Smooth muscle cell (in vitro differentiated cells): ENCODE results near the gene NKIRAS1. TPM values are rescaled to one million over a fixed set of nuclear protein-coding genes. Genes with fewer than 3 reads are reported as not detected.

ENCODE experiments used
- DNase-seq: peaks from one replicate; lab custom pipeline; 2025; ENCODE audit not compliant: unreplicated experiment; lab: John Stamatoyannopoulos, UW
- H2AFZ ChIP-seq: fragments of 200-600 bp; sonication (generic); 2 replicates; pipeline ENCODE4 v1.6.0; 2016; ENCODE audit warnings: antibody characterized with exemption, low read depth, mild to moderate bottlenecking
- H3F3A ChIP-seq: fragments of 200-600 bp; sonication (generic); 2 replicates; pipeline ENCODE4 v1.6.0; 2017; ENCODE audit warnings: antibody characterized with exemption, low read depth
- H3K27ac ChIP-seq: fragments of 200-600 bp; sonication (generic); 2 replicates; pipeline ENCODE4 v1.5.1; 2016; ENCODE audit warnings: low read depth, mild to moderate bottlenecking
- H3K27me3 ChIP-seq: fragments of 200-600 bp; sonication (generic); 2 replicates; pipeline ENCODE4 v1.6.1; 2016; ENCODE audit warnings: low read depth, mild to moderate bottlenecking
- H3K36me3 ChIP-seq: fragments of 200-600 bp; sonication (generic); 2 replicates; pipeline ENCODE4 v1.5.1; 2016; ENCODE audit warnings: low read depth
- H3K4me1 ChIP-seq: fragments of 200-600 bp; sonication (generic); 2 replicates; pipeline ENCODE4 v1.5.1; 2016; ENCODE audit warnings: low read depth
- H3K4me2 ChIP-seq: fragments of 200-600 bp; sonication (generic); 2 replicates; pipeline ENCODE4 v1.6.0; 2016; ENCODE audit warnings: mild to moderate bottlenecking
- H3K4me3 ChIP-seq: fragments of 200-600 bp; sonication (generic); 2 replicates; pipeline ENCODE4 v1.5.1; 2016; ENCODE audit warnings: mild to moderate bottlenecking
- H3K79me2 ChIP-seq: fragments of 200-600 bp; sonication (generic); 2 replicates; pipeline ENCODE4 v1.6.0; 2016; ENCODE audit warnings: low read depth, mild to moderate bottlenecking
- H3K9ac ChIP-seq: fragments of 200-600 bp; sonication (generic); 2 replicates; pipeline ENCODE4 v1.6.0; 2016; ENCODE audit warnings: low read depth
- H3K9me3 ChIP-seq: fragments of 200-600 bp; sonication (generic); replicated peaks from 2 replicates; pipeline ENCODE4 v1.5.1; 2016; ENCODE audit warnings: low read depth
- H4K20me1 ChIP-seq: fragments of 200-600 bp; sonication (generic); 2 replicates; pipeline ENCODE4 v1.6.0; 2016; ENCODE audit warnings: low read depth
- WGBS: methylation state at CpG from one replicate; pipeline ENCODE4 v1.1.7; 2016; ENCODE audit warnings: low lambda C conversion rate; 5-methylcytosine and 5-hydroxymethylcytosine counted together
- polyA plus RNA-seq: library from polyadenylated mRNA; unstranded; fragments of >200 nt; fragmentation: Nextera tagmentation; extraction: Ambion mirVana; gene quantifications from 2 replicates; pipeline ENCODE4 v1.2.1, GENCODE V29; 2016
- total RNA-seq: library from RNA; depleted of rRNA; stranded (reverse); fragments of >200 nt; gene quantifications from 2 replicates; pipeline ENCODE4 v1.2.3, GENCODE V29; 2014
- TF ChIP-seq, protein P1 (sequence below): fragments of 200-600 bp; sonication (generic); IDR thresholded peaks from 2 replicates; pipeline ENCODE4 v1.5.1; 2017; ENCODE audit warnings: borderline replicate concordance, mild to moderate bottlenecking, antibody characterized with exemption; ENCODE audit not compliant: insufficient read depth, poor library complexity, severe bottlenecking

The NKIRAS1 gene
- total and polyA plus RNA-seq, 2 experiments from 2014 or later: 15.3 to 17.1 TPM

DNA sequence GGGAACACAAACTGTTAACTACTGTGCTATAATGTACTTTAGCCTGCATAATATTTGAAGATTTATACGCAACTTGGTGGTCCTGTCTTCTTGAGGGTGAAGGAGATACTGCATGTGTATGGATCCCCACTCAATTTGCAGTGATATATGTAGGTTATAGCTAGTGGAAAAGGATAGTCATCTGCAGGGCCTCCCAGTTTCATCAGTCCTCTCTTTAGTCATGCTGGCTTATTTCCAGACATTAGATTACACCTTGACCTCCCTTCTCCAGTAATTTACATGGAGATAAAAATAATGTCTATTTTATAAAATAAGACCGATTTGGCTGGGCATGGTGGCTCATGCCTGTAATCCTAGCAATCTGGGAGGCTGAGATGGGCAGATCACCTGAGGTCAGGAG is 32.0 kb upstream of the NKIRAS1 start:
- no peak overlapping the region for H3K27ac ChIP-seq
- no peaks in the 10 kb centered on the region for H3K27me3 ChIP-seq
- H3K4me2 ChIP-seq: no peak overlapping the region
- H3K4me1 ChIP-seq: peaks cover 11% of the 10 kb centered on the region
- H3K9ac ChIP-seq: no peak overlapping the region
- no peak for DNase-seq
- no peak overlapping the region for H2AFZ ChIP-seq
- H3K4me3 ChIP-seq: no peak overlapping the region
- H3F3A ChIP-seq: peaks cover 14% of the 10 kb centered on the region
- WGBS: 100% methylated on average over 2 of the region's 2 CpGs
- peaks cover 67% of the 10 kb centered on the region for H3K79me2 ChIP-seq
- H3K9me3 ChIP-seq: no peaks in the 10 kb centered on the region
- TF ChIP-seq, protein P1, sequence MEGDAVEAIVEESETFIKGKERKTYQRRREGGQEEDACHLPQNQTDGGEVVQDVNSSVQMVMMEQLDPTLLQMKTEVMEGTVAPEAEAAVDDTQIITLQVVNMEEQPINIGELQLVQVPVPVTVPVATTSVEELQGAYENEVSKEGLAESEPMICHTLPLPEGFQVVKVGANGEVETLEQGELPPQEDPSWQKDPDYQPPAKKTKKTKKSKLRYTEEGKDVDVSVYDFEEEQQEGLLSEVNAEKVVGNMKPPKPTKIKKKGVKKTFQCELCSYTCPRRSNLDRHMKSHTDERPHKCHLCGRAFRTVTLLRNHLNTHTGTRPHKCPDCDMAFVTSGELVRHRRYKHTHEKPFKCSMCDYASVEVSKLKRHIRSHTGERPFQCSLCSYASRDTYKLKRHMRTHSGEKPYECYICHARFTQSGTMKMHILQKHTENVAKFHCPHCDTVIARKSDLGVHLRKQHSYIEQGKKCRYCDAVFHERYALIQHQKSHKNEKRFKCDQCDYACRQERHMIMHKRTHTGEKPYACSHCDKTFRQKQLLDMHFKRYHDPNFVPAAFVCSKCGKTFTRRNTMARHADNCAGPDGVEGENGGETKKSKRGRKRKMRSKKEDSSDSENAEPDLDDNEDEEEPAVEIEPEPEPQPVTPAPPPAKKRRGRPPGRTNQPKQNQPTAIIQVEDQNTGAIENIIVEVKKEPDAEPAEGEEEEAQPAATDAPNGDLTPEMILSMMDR: no peak
- no peaks in the 10 kb centered on the region for H3K36me3 ChIP-seq
- peaks cover 77% of the 10 kb centered on the region for H4K20me1 ChIP-seq

DNA sequence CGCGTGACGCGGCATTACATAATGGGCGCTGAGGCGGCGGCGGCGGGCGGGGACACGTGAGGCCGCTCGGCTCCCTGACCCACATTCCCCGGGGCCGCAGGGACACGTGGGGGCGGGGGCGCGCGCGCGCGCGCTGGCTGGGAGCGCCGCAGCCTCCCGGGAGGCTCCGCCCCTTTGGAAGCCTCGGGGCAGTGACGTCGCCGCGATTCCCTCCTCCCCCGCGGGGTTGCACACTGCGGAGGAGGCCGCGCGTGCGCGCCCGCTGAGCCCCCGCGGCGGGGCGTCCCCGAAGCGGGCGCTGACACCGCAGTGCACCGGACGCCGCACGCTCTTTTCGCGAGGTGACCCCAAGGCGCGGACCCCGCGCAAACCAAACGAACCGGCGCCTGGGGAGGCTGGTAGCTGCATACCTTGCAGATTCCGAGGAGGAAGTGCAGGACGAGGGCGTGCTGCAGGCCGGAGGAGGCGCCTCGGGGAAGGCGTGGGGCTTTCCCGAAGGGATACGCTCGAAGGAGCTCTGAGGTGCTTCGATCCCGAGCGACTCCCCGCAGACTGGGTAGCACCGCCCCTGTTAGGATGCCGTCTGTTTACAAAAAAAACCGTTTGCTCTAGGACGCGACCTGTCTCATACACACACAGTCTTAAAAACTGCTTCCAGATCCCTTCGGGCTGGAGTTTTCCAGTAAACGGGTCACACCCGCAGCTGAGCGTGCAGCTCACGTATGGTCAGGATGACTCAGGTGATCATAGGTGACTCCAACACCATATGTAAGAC is 29.3 kb upstream of the NKIRAS1 start:
- under 1% methylated on average over 81 of the region's 87 CpGs for WGBS
- Histone ChIP-seq H3K9ac (peak overlapping the region; percentile 91), H3K79me2 (peaks cover 42% of the 10 kb centered on the region), H3K36me3 (no peaks in the 10 kb centered on the region), H3K9me3 (no peaks in the 10 kb centered on the region), H3K4me2 (peak overlapping the region; percentile 91), H4K20me1 (peaks cover 51% of the 10 kb centered on the region), H3F3A (peaks cover 14% of the 10 kb centered on the region), H3K4me1 (peaks cover 11% of the 10 kb centered on the region), H3K27ac (peak overlapping the region; percentile 95), H3K27me3 (no peaks in the 10 kb centered on the region), H2AFZ (no peak overlapping the region), H3K4me3 (peak overlapping the region; percentile 77)
- TF ChIP-seq, protein P1: no peak
- DNase-seq: peak; percentile 96

DNA sequence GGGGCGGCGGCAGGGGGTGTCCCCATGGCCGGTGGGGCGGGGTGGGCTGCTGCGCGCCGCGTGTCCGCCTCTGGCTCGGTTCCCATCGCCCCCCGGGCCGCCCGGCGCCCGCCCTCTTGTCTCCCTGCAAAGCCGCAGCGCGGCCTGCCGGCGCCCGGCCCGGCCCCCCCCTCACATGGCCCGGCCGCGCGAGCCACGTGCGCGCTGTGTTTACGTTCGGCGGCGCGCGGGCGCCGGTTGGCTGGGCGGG is 28.8 kb upstream of the NKIRAS1 start:
- Histone ChIP-seq H3K79me2 (peaks cover 37% of the 10 kb centered on the region), H3K9ac (peak overlapping the region; percentile 89), H4K20me1 (peaks cover 46% of the 10 kb centered on the region), H3K27me3 (no peaks in the 10 kb centered on the region), H3K9me3 (no peaks in the 10 kb centered on the region), H3K4me3 (peak overlapping the region; percentile 77), H3F3A (peaks cover 14% of the 10 kb centered on the region), H3K4me1 (peaks cover 11% of the 10 kb centered on the region), H2AFZ (no peak overlapping the region), H3K36me3 (no peaks in the 10 kb centered on the region), H3K4me2 (peak overlapping the region; percentile 96), H3K27ac (peak overlapping the region; percentile 86)
- WGBS: 0% methylated on average over 2 of the region's 39 CpGs
- TF ChIP-seq, protein P1: no peak
- DNase-seq: no peak
